GM12878 (cell line): ENCODE measurements around the gene PIGU. TPM values are rescaled to one million over a fixed set of nuclear protein-coding genes. Genes with fewer than 3 reads are reported as not detected.

Experiments
- ATAC-seq: fragments of 200-7000 bp; cut with Tn5 transposase; 3 replicates; pipeline ENCODE4 v1.9.1; 2020; ENCODE audit warnings: mild to moderate bottlenecking, moderate library complexity
- BruUV-seq: library from RNA; stranded (reverse); fragments of 400-500 nt; replicated peaks from 2 replicates; lab custom pipeline; 2021; lab: Mats Ljungman, UMichigan
- CTCF ChIA-PET: fragments of 300-600 bp; sonication (Branson Sonifier 250); formaldehyde crosslinking; extraction: SDS; loops from one replicate; lab custom pipeline; 2021; ENCODE audit warnings: inconsistent platforms; lab: Yijun Ruan, JAX
- POLR2A ChIA-PET: fragments of 350-600 bp; formaldehyde crosslinking; extraction: SDS; loops from one replicate; lab custom pipeline; 2021; ENCODE audit warnings: inconsistent platforms; lab: Charles Lee
- RAD21 ChIA-PET: fragments of 300-600 bp; sonication (Branson Sonifier 250); formaldehyde crosslinking; loops from one replicate; lab custom pipeline; 2023; ENCODE audit warnings: antibody characterized with exemption; ENCODE audit not compliant: unreplicated experiment; lab: Charles Lee
- SMC1A ChIA-PET: fragments of 300-600 bp; sonication (Branson Sonifier 250); formaldehyde crosslinking; loops from one replicate; lab custom pipeline; 2023; ENCODE audit not compliant: unreplicated experiment, uncharacterized antibody; lab: Charles Lee
- DNase-seq: peaks from one replicate; pipeline ENCODE4 v3.0.0-alpha.2; 2011; ENCODE audit warnings: low read depth, low spot score
- FAIRE-seq: peaks from 3 replicates; lab custom pipeline; 2011; peaks lifted over from hg19 to GRCh38; lab: Jason Lieb, UNC
- H2AFZ ChIP-seq: 2 replicates; pipeline ENCODE4 v1.6.0; 2011; ENCODE audit warnings: low read depth, low read length, control low read depth; ENCODE audit not compliant: control insufficient read depth
- H3K27ac ChIP-seq: 2 replicates; pipeline ENCODE4 v1.5.1; 2011; ENCODE audit warnings: control low read depth; ENCODE audit not compliant: control insufficient read depth, insufficient read depth
- H3K27me3 ChIP-seq, 2 experiments: replicated peaks in 1 of 2; 2 replicates each; pipeline versions ENCODE4 v1.6.0 to v1.6.1; 2011; ENCODE audit warnings: low read length in 1 of 2; ENCODE audit not compliant: control insufficient read depth in 2 of 2, insufficient read depth in 2 of 2
- H3K36me3 ChIP-seq, 2 experiments: 2 replicates each; pipeline ENCODE4 v1.5.1; 2011; ENCODE audit warnings: low read length in 1 of 2; ENCODE audit not compliant: control insufficient read depth in 2 of 2, insufficient read depth in 2 of 2
- H3K4me1 ChIP-seq: 2 replicates; pipeline ENCODE4 v1.6.1; 2011; ENCODE audit warnings: mild to moderate bottlenecking, low read length, moderate library complexity, mixed read lengths; ENCODE audit not compliant: control insufficient read depth, insufficient read depth
- H3K4me2 ChIP-seq: 2 replicates; pipeline ENCODE4 v1.6.0; 2011; ENCODE audit warnings: control low read depth; ENCODE audit not compliant: control insufficient read depth, insufficient read depth
- H3K4me3 ChIP-seq: fragments of 200-600 bp; sonication (generic); 2 replicates; pipeline ENCODE4 v1.5.1; 2016
- H3K79me2 ChIP-seq: 2 replicates; pipeline ENCODE4 v1.6.0; 2011; ENCODE audit warnings: low read length; ENCODE audit not compliant: control insufficient read depth, insufficient read depth
- H3K9ac ChIP-seq: 2 replicates; pipeline ENCODE4 v1.8.0; 2011; ENCODE audit warnings: low read length, control low read depth, mixed read lengths; ENCODE audit not compliant: control insufficient read depth, insufficient read depth
- H3K9me3 ChIP-seq: replicated peaks from 3 replicates; pipeline ENCODE4 v1.5.1; 2011; ENCODE audit warnings: mild to moderate bottlenecking, low read length; ENCODE audit not compliant: control insufficient read depth, insufficient read depth
- H4K20me1 ChIP-seq: 2 replicates; pipeline ENCODE4 v1.6.0; 2011; ENCODE audit not compliant: control insufficient read depth, insufficient read depth
- ATF3 ChIP-seq: IDR thresholded peaks from 2 replicates; pipeline ENCODE4 v1.6.1; 2011; ENCODE audit warnings: low read depth, mild to moderate bottlenecking, low read length, moderate library complexity, borderline replicate concordance; ENCODE audit errors: extremely low read depth
- BACH1 ChIP-seq: fragments of 450-650 bp; IDR thresholded peaks from 2 replicates; pipeline ENCODE4 v1.6.1; 2017; ENCODE audit warnings: mild to moderate bottlenecking, borderline replicate concordance
- BCL3 ChIP-seq: IDR thresholded peaks from 2 replicates; pipeline ENCODE4 v1.6.1; 2011; ENCODE audit warnings: borderline replicate concordance, low read depth, mild to moderate bottlenecking, moderate library complexity, low read length; ENCODE audit not compliant: insufficient read depth, poor library complexity, severe bottlenecking
- BHLHE40 ChIP-seq, 2 experiments: fragments of 450-650 bp in 1 of 2; IDR thresholded peaks; 2 replicates each; pipeline ENCODE4 v1.6.1; 2011 to 2017; ENCODE audit warnings: low read depth in 2 of 2, borderline replicate concordance in 1 of 2, improper control_type of control experiment in 1 of 2, low read length in 1 of 2, mild to moderate bottlenecking in 1 of 2
- CBX3 ChIP-seq: fragments of 200-600 bp; sonication (generic); IDR thresholded peaks from 2 replicates; pipeline ENCODE4 v1.6.1; 2016; ENCODE audit warnings: low read depth, borderline replicate concordance
- ESRRA ChIP-seq: IDR thresholded peaks from 2 replicates; pipeline ENCODE4 v1.6.1; 2012; ENCODE audit warnings: mild to moderate bottlenecking, low read length, improper control_type of control experiment
- GATAD2B ChIP-seq: fragments of 450-650 bp; conservative IDR thresholded peaks from 2 replicates; pipeline ENCODE4 v1.6.1; 2017; ENCODE audit warnings: low read depth, mild to moderate bottlenecking, moderate library complexity
- MEF2B ChIP-seq: fragments of 450-650 bp; IDR thresholded peaks from 2 replicates; pipeline ENCODE4 v1.6.1; 2018; ENCODE audit warnings: mild to moderate bottlenecking, moderate library complexity; ENCODE audit not compliant: partially characterized antibody, poor library complexity, severe bottlenecking
- MYC ChIP-seq: IDR thresholded peaks from 2 replicates; pipeline ENCODE4 v1.6.1; 2011; ENCODE audit warnings: mild to moderate bottlenecking, low read length, moderate library complexity, inconsistent platforms; ENCODE audit not compliant: insufficient read depth, insufficient replicate concordance, insufficient read length, severe bottlenecking
- NFXL1 ChIP-seq: fragments of 450-650 bp; IDR thresholded peaks from 2 replicates; pipeline ENCODE4 v1.6.1; 2017; ENCODE audit warnings: antibody characterized with exemption, mild to moderate bottlenecking, borderline replicate concordance
- NR2C1 ChIP-seq: fragments of 450-650 bp; IDR thresholded peaks from 2 replicates; pipeline ENCODE4 v1.6.1; 2017; ENCODE audit warnings: antibody characterized with exemption, mild to moderate bottlenecking, moderate library complexity
- NR2F1 ChIP-seq: fragments of 450-650 bp; conservative IDR thresholded peaks from 2 replicates; pipeline ENCODE4 v1.6.1; 2017; ENCODE audit warnings: mild to moderate bottlenecking
- POLR2AphosphoS2 ChIP-seq: IDR thresholded peaks from 2 replicates; pipeline ENCODE4 v1.6.1; 2011; ENCODE audit warnings: low read depth, mild to moderate bottlenecking, low read length, improper control_type of control experiment, moderate library complexity
- TCF3 ChIP-seq: IDR thresholded peaks from 2 replicates; pipeline ENCODE4 v1.6.1; 2012; ENCODE audit warnings: low read depth, mild to moderate bottlenecking, low read length, borderline replicate concordance; ENCODE audit not compliant: insufficient read depth
- USF1 ChIP-seq: IDR thresholded peaks from 2 replicates; pipeline ENCODE4 v1.6.1; 2011; ENCODE audit warnings: borderline replicate concordance, low read depth, mild to moderate bottlenecking, moderate library complexity, mixed read lengths, low read length; ENCODE audit not compliant: insufficient read depth; ENCODE audit errors: extremely low read length
- ZBTB4 ChIP-seq: fragments of 450-650 bp; formaldehyde crosslinking; IDR thresholded peaks from 2 replicates; pipeline ENCODE4 v1.4.0; 2022; ENCODE audit warnings: mild to moderate bottlenecking, moderate library complexity
- ZNF217 ChIP-seq: fragments of 450-650 bp; IDR thresholded peaks from 2 replicates; pipeline ENCODE4 v1.6.1; 2017; ENCODE audit warnings: antibody characterized with exemption, mild to moderate bottlenecking
- ZSCAN29 ChIP-seq: fragments of 450-650 bp; IDR thresholded peaks from 2 replicates; pipeline ENCODE4 v1.6.1; 2017; ENCODE audit warnings: mild to moderate bottlenecking, moderate library complexity
- WGBS: methylation state at CpG from one replicate; pipeline ENCODE4 v1.1.6; 2016; ENCODE audit warnings: low lambda C conversion rate; ENCODE audit not compliant: insufficient replicate concordance, insufficient coverage; ENCODE audit errors: missing lambda C conversion rate; 5-methylcytosine and 5-hydroxymethylcytosine counted together
- in situ Hi-C: fragments of 300-500 bp; cut with MboI; formaldehyde crosslinking; loops from 9 replicates; pipeline ENCODE4 v1.14.3; 2018; ENCODE audit warnings: mixed read lengths
- intact Hi-C: fragments of 100-400 bp; cut with micrococcal nuclease; formaldehyde crosslinking; loops from one replicate; pipeline ENCODE4 v1.14.2; 2022; ENCODE audit not compliant: unreplicated experiment
- polyA plus RNA-seq, 11 experiments: library from polyadenylated mRNA; depleted of rRNA in 4 of 11; unstranded in 6 of 11; stranded (reverse) in 5 of 11; fragments of >200 nt; fragmentation: Nextera tagmentation in 4 of 11; fragmentation: Illumina TruSeq in 1 of 11; extraction: Ambion mirVana in 4 of 11; extraction: Trizol in 1 of 11; gene quantifications; 1 replicate in 1 of 11; 2 replicates in 10 of 11; pipeline versions ENCODE4 v1.2.1 to v1.2.3, GENCODE V29; 2011 to 2016; ENCODE audit warnings: inconsistent platforms in 2 of 11, missing spikeins in 2 of 11, low read depth in 1 of 11
- total RNA-seq, 4 experiments: library from RNA; depleted of rRNA in 3 of 4; stranded (reverse); fragments of >200 nt in 3 of 4; fragmentation: Illumina TruSeq in 1 of 4; extraction: Trizol in 1 of 4; gene quantifications; 2 replicates each; pipeline versions ENCODE4 v1.2.1 to v1.2.3, GENCODE V29; 2013 to 2021

Gene PIGU
- total and polyA plus RNA-seq, 10 of the 15 experiments (the other 5 are each of a cell fraction or from before 2014, with no cell fraction given), result 4.1 to 88.2 (median 25.0) TPM

- BruUV-seq, result no TSS peak
- H3K36me3 ChIP-seq, result peaks cover 0 to 2% of the 10 kb centered on the region in 2 experiments; a peak in 2 of 4 replicates
- no peaks in the 10 kb centered on the region for H3K27me3 ChIP-seq
- no peaks in the 10 kb centered on the region for H4K20me1 ChIP-seq
- no peak overlapping the region for H2AFZ ChIP-seq
- H3K79me2 ChIP-seq, result no peaks in the 10 kb centered on the region
- 79% methylated on average over 7 of the region's 7 CpGs for WGBS
- CTCF ChIA-PET, result interaction anchor here (1.0 to 4.0 kb wide), 3 partner anchors 147 to 209 kb away, joined by 3 to 29 read pairs (median 3); no protein-coding TSS in a partner anchor
- ATAC-seq, result no peak
- TF ChIP-seq GATAD2B, result no peak
- TF ChIP-seq BCL3, result no peak
- no peak for TF ChIP-seq ZBTB4 (CRISPR knock-in tag)
- TF ChIP-seq USF1, result no peak
- no peak for TF ChIP-seq ATF3
- TF ChIP-seq BACH1, result no peak
- TF ChIP-seq POLR2AphosphoS2, result no peak
- TF ChIP-seq TCF3, result no peak
- no peak for TF ChIP-seq CBX3
- TF ChIP-seq ESRRA, result no peak
- TF ChIP-seq MYC, result no peak
- no peak for TF ChIP-seq MEF2B
- TF ChIP-seq ZSCAN29, result no peak
- no peak for TF ChIP-seq ZNF217
- no peak for TF ChIP-seq NR2F1
- TF ChIP-seq NFXL1, result no peak
- TF ChIP-seq BHLHE40 (IDR thresholded peaks at IDR 0.05; ENCODE audit: borderline replicate concordance in 1 of 2, low read depth in 2 of 2, low read length in 1 of 2), result no peak
- TF ChIP-seq NR2C1, result no peak
- SMC1A ChIA-PET, result no interaction called here
- no peak for FAIRE-seq
- DNase-seq, result no peak
- no peak overlapping the region for H3K9ac ChIP-seq
- RAD21 ChIA-PET, result no interaction called here
- intact Hi-C loops (no loop called here), in situ Hi-C loops (no loop called here)
- H3K27ac ChIP-seq, result no peak overlapping the region
- H3K4me2 ChIP-seq, result no peak overlapping the region
- POLR2A ChIA-PET, result no interaction called here
- no peak overlapping the region for H3K4me3 ChIP-seq
- H3K9me3 ChIP-seq, result no peaks in the 10 kb centered on the region
- no peaks in the 10 kb centered on the region for H3K4me1 ChIP-seq
These were observed 116.3 kb downstream of the PIGU start for GRCh38 chr20:34560614-34561013.
